ENCODE results near the gene ATG2B.

DNA sequence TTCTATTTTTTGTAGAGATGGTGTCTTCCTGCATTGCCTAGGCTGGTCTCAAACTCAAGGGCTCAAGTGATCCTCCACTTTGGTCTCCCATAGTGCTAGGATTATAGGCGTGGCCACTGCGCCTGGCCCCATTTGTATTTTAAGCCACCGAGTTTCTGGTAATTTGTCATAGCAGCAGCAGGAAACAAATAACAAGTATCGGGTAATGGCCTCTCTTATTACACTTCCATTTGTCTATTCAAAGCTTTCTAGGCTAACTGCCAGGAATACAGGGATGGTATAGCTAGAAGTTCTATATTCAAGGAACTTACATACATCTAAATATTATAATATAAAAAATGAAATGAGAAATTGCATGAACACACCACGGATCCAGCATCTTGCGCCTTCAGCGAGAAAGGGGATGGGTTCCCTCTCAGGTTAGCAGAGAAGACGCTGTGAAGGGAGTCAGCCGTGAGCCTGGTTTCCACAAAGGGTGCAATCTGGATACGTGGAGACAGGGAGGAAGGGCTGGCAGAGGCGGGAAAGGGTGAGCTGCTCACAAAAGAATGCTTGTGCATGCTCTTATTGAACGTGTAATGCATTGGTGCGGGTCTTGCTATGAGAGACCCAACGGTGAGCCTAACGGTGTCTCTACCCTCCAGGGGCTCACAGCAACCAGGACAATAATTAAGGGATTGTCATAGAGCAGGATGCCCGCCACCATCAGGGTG, 97.6 kb downstream of the ATG2B start:
- TF ChIP-seq EZH2 (IDR thresholded peaks at IDR 0.05; ENCODE audit: borderline replicate concordance, low read depth, low read length, severe bottlenecking) (no peak), POLR2AphosphoS5 (IDR thresholded peaks at IDR 0.05; ENCODE audit: insufficient read depth, low read depth, low read length) (no peak), MAX (IDR thresholded peaks at IDR 0.05; ENCODE audit: insufficient read depth, insufficient read length) (no peak), FOS (IDR thresholded peaks at IDR 0.05; ENCODE audit: borderline replicate concordance, insufficient read depth, low read length) (no peak), POLR2A (IDR thresholded peaks at IDR 0.05; ENCODE audit: low read depth, low read length) (no peak), GATA2 (IDR thresholded peaks at IDR 0.05; ENCODE audit: insufficient read depth, insufficient read length, low read depth, low read length) (no peak), MYC (IDR thresholded peaks at IDR 0.05; ENCODE audit: low read depth, low read length) (no peak), JUN (IDR thresholded peaks at IDR 0.05; ENCODE audit: borderline replicate concordance, insufficient read depth, insufficient read length, low read depth) (no peak)
- TF ChIP-seq, protein P1, sequence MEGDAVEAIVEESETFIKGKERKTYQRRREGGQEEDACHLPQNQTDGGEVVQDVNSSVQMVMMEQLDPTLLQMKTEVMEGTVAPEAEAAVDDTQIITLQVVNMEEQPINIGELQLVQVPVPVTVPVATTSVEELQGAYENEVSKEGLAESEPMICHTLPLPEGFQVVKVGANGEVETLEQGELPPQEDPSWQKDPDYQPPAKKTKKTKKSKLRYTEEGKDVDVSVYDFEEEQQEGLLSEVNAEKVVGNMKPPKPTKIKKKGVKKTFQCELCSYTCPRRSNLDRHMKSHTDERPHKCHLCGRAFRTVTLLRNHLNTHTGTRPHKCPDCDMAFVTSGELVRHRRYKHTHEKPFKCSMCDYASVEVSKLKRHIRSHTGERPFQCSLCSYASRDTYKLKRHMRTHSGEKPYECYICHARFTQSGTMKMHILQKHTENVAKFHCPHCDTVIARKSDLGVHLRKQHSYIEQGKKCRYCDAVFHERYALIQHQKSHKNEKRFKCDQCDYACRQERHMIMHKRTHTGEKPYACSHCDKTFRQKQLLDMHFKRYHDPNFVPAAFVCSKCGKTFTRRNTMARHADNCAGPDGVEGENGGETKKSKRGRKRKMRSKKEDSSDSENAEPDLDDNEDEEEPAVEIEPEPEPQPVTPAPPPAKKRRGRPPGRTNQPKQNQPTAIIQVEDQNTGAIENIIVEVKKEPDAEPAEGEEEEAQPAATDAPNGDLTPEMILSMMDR (IDR thresholded peaks at IDR 0.05; ENCODE audit: extremely low read depth in 1 of 2, insufficient read depth in 1 of 2, low read depth in 1 of 2, low read length in 2 of 2) = no peak

Measured in endothelial cell of umbilical vein (primary cell).